A549 (cell line): ENCODE measurements around the gene TMEM259.

Experiments used
- BCL3 ChIP-seq: fragments of >200 bp; sonication (Bioruptor Twin); formaldehyde crosslinking; IDR thresholded peaks from 3 replicates; pipeline ENCODE4 v1.6.1; 2016
- BHLHE40 ChIP-seq: IDR thresholded peaks from 2 replicates; pipeline ENCODE4 v1.6.1; 2012; ENCODE audit warnings: low read depth, low read length, inconsistent platforms
- CEBPB ChIP-seq, 2 experiments: fragments of >200 bp in 1 of 2; sonication (Bioruptor Twin) in 1 of 2; formaldehyde crosslinking in 1 of 2; IDR thresholded peaks; 2 replicates each; pipeline ENCODE4 v1.6.1; 2012 to 2016
- NR3C1 ChIP-seq: fragments of >200 bp; sonication (Bioruptor Twin); formaldehyde crosslinking; IDR thresholded peaks from 3 replicates; pipeline ENCODE4 v1.6.1; 2017
- POLR2A ChIP-seq: IDR thresholded peaks from 2 replicates; pipeline ENCODE4 v1.6.1; 2012; ENCODE audit warnings: mild to moderate bottlenecking, low read length
- RAD21 ChIP-seq, 2 experiments: fragments of >200 bp in 1 of 2; sonication (Bioruptor Twin) in 1 of 2; formaldehyde crosslinking in 1 of 2; IDR thresholded peaks in 1 of 2; conservative IDR thresholded peaks in 1 of 2; 2 replicates in 1 of 2; 3 replicates in 1 of 2; pipeline ENCODE4 v1.6.1; 2012 to 2018; ENCODE audit warnings: inconsistent platforms in 1 of 2
- ZNF302 ChIP-seq: fragments of 250-450 bp; sonication (Bioruptor Pico); IDR thresholded peaks from 2 replicates; pipeline ENCODE4 v1.9.0; 2021; ENCODE audit warnings: inconsistent platforms, mild to moderate bottlenecking, moderate library complexity
- TF ChIP-seq, protein P1 (sequence below): fragments of >200 bp; sonication (Bioruptor Twin); formaldehyde crosslinking; IDR thresholded peaks from 3 replicates; pipeline ENCODE4 v1.5.1; 2016
- TF ChIP-seq, protein P2 (sequence below): fragments of 200-600 bp; sonication (generic); IDR thresholded peaks from 2 replicates; pipeline ENCODE4 v1.6.1; 2016; ENCODE audit warnings: antibody characterized with exemption, mild to moderate bottlenecking, moderate library complexity
- TF ChIP-seq, protein P3 (sequence below): fragments of 250-450 bp; sonication (Bioruptor Pico); IDR thresholded peaks from 2 replicates; pipeline ENCODE4 v1.5.0; 2021; ENCODE audit warnings: mild to moderate bottlenecking, moderate library complexity, borderline replicate concordance

DNA sequence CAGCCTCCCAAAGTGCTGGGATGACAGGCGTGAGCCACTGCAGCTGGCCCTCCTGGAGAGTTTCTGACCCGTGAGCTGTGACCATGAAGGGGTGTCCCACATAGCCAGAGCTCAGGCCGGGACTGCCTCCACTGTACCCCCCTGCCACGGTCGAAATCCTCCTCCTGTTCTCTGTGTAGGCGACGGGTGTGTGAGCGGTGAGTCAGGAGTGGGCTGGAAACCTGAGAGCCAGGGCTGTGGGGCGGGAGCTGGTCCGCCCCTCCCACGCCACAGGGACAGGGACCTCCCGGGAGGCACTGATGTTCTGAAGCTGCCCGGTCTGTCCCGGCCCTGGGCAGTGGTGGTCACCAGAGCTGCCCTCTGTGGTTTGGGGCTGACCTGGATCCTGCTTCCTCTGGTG, 32.8 kb downstream of the TMEM259 start:
- TF ChIP-seq, protein P1, sequence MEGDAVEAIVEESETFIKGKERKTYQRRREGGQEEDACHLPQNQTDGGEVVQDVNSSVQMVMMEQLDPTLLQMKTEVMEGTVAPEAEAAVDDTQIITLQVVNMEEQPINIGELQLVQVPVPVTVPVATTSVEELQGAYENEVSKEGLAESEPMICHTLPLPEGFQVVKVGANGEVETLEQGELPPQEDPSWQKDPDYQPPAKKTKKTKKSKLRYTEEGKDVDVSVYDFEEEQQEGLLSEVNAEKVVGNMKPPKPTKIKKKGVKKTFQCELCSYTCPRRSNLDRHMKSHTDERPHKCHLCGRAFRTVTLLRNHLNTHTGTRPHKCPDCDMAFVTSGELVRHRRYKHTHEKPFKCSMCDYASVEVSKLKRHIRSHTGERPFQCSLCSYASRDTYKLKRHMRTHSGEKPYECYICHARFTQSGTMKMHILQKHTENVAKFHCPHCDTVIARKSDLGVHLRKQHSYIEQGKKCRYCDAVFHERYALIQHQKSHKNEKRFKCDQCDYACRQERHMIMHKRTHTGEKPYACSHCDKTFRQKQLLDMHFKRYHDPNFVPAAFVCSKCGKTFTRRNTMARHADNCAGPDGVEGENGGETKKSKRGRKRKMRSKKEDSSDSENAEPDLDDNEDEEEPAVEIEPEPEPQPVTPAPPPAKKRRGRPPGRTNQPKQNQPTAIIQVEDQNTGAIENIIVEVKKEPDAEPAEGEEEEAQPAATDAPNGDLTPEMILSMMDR = no peak
- TF ChIP-seq, protein P2, sequence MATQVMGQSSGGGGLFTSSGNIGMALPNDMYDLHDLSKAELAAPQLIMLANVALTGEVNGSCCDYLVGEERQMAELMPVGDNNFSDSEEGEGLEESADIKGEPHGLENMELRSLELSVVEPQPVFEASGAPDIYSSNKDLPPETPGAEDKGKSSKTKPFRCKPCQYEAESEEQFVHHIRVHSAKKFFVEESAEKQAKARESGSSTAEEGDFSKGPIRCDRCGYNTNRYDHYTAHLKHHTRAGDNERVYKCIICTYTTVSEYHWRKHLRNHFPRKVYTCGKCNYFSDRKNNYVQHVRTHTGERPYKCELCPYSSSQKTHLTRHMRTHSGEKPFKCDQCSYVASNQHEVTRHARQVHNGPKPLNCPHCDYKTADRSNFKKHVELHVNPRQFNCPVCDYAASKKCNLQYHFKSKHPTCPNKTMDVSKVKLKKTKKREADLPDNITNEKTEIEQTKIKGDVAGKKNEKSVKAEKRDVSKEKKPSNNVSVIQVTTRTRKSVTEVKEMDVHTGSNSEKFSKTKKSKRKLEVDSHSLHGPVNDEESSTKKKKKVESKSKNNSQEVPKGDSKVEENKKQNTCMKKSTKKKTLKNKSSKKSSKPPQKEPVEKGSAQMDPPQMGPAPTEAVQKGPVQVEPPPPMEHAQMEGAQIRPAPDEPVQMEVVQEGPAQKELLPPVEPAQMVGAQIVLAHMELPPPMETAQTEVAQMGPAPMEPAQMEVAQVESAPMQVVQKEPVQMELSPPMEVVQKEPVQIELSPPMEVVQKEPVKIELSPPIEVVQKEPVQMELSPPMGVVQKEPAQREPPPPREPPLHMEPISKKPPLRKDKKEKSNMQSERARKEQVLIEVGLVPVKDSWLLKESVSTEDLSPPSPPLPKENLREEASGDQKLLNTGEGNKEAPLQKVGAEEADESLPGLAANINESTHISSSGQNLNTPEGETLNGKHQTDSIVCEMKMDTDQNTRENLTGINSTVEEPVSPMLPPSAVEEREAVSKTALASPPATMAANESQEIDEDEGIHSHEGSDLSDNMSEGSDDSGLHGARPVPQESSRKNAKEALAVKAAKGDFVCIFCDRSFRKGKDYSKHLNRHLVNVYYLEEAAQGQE = no peak
- TF ChIP-seq BHLHE40 (no peak), ZNF302 (CRISPR knock-in tag) (no peak), RAD21 (conservative IDR thresholded peaks at IDR 0.05 in 1 of 2, IDR thresholded peaks at IDR 0.05 in 1 of 2) (no peak), CEBPB (IDR thresholded peaks at IDR 0.05) (no peak), POLR2A (no peak), BCL3 (no peak), NR3C1 (no peak)
- TF ChIP-seq, protein P3, sequence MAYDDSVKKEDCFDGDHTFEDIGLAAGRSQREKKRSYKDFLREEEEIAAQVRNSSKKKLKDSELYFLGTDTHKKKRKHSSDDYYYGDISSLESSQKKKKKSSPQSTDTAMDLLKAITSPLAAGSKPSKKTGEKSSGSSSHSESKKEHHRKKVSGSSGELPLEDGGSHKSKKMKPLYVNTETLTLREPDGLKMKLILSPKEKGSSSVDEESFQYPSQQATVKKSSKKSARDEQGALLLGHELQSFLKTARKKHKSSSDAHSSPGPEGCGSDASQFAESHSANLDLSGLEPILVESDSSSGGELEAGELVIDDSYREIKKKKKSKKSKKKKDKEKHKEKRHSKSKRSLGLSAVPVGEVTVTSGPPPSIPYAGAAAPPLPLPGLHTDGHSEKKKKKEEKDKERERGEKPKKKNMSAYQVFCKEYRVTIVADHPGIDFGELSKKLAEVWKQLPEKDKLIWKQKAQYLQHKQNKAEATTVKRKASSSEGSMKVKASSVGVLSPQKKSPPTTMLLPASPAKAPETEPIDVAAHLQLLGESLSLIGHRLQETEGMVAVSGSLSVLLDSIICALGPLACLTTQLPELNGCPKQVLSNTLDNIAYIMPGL = no peak
